Epithelial cell of prostate (primary cell): ENCODE results near the gene FAM161B.
"Not testable (repeated sequence)": the region's sequence is repeated elsewhere in the genome, so short reads cannot be mapped to it uniquely, and the experiment has no call there.

Experiments used
- DNase-seq: peaks from one replicate; pipeline ENCODE4 v3.0.0-alpha.2; 2011; ENCODE audit warnings: low read depth, low spot score
- H3K27ac ChIP-seq: fragments of 450-650 bp; 2 replicates; pipeline ENCODE4 v1.5.1; 2017; ENCODE audit warnings: mild to moderate bottlenecking

Gene FAM161B

GRCh38 chr14:73944432-73945158 is 5.3 kb downstream of the FAM161B start:
- no peak for DNase-seq

GRCh38 chr14:73943083-73943482 is 6.8 kb downstream of the FAM161B start:
- H3K27ac ChIP-seq = no peak overlapping the region

More at GRCh38 chr14:73944432-73945158, 5.3 kb downstream of the FAM161B start:
- no peak overlapping the region for H3K27ac ChIP-seq

GRCh38 chr14:73942180-73942579 is 7.7 kb downstream of the FAM161B start:
- no peak overlapping the region for H3K27ac ChIP-seq
- no peak for DNase-seq

More at GRCh38 chr14:73943083-73943482, 6.8 kb downstream of the FAM161B start:
- peak; percentile 2 for DNase-seq

DNA sequence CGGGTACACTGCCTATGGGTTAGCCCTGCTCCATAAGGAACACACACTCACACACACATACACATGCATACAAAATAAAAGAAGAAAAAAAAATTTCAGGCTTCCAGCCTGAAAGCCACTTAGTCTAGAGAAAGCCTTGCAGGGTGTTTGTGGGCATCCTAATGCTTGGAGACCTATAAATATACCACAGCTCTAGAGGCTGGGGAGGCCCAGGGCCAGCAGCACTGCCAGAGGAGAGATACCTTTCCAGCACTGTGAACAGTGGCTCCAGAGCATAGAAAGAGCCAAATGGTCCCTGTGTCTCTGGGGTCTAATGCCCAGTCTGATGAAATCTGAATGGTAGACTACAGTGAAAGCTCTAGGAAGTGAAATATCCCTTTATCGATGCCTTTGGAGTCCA is 12.9 kb downstream of the FAM161B start:
- no peak for DNase-seq
- no peak overlapping the region for H3K27ac ChIP-seq

- no peak overlapping the region for H3K27ac ChIP-seq
- DNase-seq = no peak
Observed at GRCh38 chr14:73936548-73936947, 13.3 kb downstream of the FAM161B start.

- no peak for DNase-seq
- H3K27ac ChIP-seq = no peak overlapping the region
Observed at GRCh38 chr14:73935666-73936065, 14.2 kb downstream of the FAM161B start.

DNA sequence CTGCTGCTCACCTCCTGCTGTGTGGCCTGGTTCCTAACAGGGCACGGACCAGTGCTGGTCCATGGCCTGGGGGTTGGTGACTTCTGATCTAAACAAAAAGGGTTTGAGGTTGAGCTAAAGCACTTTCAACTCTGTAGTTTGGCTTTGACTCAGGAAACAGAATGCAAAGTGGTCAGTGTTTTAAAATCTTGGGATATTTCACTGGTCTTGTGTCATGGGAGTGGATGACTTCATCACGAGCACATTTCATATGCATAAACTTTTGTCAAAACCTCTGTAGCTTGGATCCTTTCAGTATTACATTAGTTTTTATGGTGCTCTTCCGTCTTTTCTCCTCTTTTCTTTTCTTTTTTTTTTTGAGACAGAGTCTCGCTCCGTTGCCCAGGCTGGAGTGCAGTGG is 25.6 kb downstream of the FAM161B start:
- DNase-seq = no peak
- no peak overlapping the region for H3K27ac ChIP-seq

GRCh38 chr14:73919457-73919856 is 30.4 kb downstream of the FAM161B start:
- DNase-seq, H3K27ac ChIP-seq: not testable (repeated sequence)

- DNase-seq = no peak
- no peak overlapping the region for H3K27ac ChIP-seq
Observed at GRCh38 chr14:73916324-73916723, 33.6 kb downstream of the FAM161B start.

GRCh38 chr14:73913256-73913655 is 36.6 kb downstream of the FAM161B start:
- no peak overlapping the region for H3K27ac ChIP-seq
- no peak for DNase-seq

DNA sequence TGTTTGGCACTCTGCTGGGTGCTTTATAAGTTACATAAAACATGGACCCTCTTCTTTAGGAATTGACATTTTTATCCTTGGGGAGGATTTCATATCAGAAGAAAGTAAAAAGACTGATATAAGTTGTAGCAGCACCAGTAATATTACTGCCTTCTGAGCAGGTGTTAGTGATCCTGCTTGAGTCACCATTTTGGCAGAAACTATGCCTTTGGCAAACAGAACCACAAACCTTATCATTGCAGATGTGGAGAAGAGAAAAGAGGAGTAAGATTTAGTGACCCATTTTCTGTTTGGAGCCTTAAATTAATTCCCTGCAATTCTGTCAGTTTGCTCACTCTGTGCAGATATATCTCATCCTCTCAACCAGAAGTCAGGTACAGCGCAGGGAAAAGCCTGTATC is 40.2 kb downstream of the FAM161B start:
- H3K27ac ChIP-seq = no peak overlapping the region
- DNase-seq = no peak

- DNase-seq = no peak
- no peak overlapping the region for H3K27ac ChIP-seq
Observed at GRCh38 chr14:73903028-73903427, 46.9 kb downstream of the FAM161B start.

- no peak overlapping the region for H3K27ac ChIP-seq
- no peak for DNase-seq
Observed at GRCh38 chr14:73896521-73896920, 53.4 kb downstream of the FAM161B start.

GRCh38 chr14:73895939-73896338 is 54.0 kb downstream of the FAM161B start:
- no peak overlapping the region for H3K27ac ChIP-seq
- DNase-seq = no peak

GRCh38 chr14:73894180-73894687 is 55.7 kb downstream of the FAM161B start:
- not testable (repeated sequence) for H3K27ac ChIP-seq, DNase-seq

- DNase-seq = no peak
- peak overlapping the region; percentile 91 for H3K27ac ChIP-seq
Observed at GRCh38 chr14:73889376-73889775, 60.5 kb downstream of the FAM161B start.

- no peak for DNase-seq
- peak overlapping the region; percentile 91 for H3K27ac ChIP-seq
Observed at GRCh38 chr14:73888971-73889370, 60.9 kb downstream of the FAM161B start.

- H3K27ac ChIP-seq = peak overlapping the region; percentile 91
Observed at GRCh38 chr14:73888460-73888725, 61.5 kb downstream of the FAM161B start.

GRCh38 chr14:73887694-73888459 is 62.0 kb downstream of the FAM161B start:
- H3K27ac ChIP-seq = peak overlapping the region; percentile 91

More at GRCh38 chr14:73888460-73888725, 61.5 kb downstream of the FAM161B start:
- no peak for DNase-seq

DNA sequence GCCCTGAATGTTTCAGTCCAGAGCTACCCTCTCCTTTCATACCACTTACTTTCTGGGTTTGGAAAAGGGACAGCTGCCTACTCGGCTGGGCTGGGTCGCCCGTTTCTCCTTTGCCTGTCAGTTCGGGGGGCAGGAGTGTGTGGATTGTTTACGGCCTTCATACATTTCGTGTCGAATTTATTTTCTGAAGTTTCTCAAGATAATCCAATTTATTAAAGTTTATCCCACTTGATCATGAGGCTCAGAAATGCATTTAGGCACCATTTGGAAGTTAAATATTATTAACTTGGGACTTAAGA is 62.6 kb downstream of the FAM161B start:
- no peak for DNase-seq
- H3K27ac ChIP-seq = peak overlapping the region; percentile 91

More at GRCh38 chr14:73887694-73888459, 62.0 kb downstream of the FAM161B start:
- no peak for DNase-seq

DNA sequence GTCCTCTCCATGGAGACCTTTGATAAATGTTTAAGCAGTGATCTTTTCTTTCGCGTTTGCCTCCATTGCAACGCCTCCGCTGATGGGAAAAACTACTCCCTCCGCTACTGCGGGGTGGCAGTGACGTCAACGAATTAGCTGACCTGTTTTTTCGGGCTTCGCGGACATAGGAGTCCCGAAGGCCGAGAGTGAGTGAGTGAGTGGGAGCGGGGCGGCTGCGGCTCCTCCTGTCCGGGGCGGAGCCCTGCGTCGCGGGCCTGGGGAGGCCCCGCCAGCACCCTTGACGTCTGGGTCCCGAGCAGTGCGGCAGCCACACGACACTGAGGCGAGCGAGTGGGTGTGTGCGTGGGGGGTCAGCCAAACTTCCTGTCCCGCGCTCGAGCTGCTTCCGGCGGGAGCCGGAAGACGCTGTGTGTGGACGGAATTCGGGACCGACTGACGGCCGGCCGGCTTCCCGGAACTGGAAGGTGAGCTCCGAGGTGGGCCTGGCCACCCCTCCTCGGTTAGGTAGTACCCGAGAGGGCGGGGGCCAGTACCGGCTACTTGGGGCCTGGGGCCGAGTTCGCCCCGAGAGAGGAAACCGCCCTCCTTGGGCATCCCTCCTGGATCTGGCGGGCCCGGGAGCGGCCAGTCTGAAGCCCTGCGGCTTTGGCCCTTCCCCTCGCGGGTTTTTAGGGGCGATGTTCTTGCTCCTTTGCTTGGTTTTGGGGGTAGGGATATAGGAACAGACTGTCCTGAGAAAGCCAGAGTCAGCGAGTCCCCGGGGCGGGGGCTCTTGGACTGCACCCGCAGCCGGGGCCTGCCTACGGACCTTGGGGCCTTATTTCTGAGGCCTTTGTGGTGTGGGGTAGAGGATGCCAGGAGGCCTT is 63.2 kb downstream of the FAM161B start, which contains the start of gene ZNF410:
Gene ZNF410 (plus strand): TSS at position 411 of the 869 bp plus-strand sequence. CDS start 5,317 bp downstream, outside the sequence.
- DNase-seq = peak; percentile 84
- peak within 1 kb of the TSS; percentile 91 for H3K27ac ChIP-seq
